HG03135 (cell line): ENCODE data around the gene ANGEL1.

Experiments used
- ATAC-seq: cut with Tn5 transposase; IDR thresholded peaks from one replicate; pipeline ENCODE4 v1.9.1; 2021; ENCODE audit warnings: mild to moderate bottlenecking, moderate library complexity; ENCODE audit not compliant: unreplicated experiment

ANGEL1 gene, protein sequence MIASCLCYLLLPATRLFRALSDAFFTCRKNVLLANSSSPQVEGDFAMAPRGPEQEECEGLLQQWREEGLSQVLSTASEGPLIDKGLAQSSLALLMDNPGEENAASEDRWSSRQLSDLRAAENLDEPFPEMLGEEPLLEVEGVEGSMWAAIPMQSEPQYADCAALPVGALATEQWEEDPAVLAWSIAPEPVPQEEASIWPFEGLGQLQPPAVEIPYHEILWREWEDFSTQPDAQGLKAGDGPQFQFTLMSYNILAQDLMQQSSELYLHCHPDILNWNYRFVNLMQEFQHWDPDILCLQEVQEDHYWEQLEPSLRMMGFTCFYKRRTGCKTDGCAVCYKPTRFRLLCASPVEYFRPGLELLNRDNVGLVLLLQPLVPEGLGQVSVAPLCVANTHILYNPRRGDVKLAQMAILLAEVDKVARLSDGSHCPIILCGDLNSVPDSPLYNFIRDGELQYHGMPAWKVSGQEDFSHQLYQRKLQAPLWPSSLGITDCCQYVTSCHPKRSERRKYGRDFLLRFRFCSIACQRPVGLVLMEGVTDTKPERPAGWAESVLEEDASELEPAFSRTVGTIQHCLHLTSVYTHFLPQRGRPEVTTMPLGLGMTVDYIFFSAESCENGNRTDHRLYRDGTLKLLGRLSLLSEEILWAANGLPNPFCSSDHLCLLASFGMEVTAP

DNA sequence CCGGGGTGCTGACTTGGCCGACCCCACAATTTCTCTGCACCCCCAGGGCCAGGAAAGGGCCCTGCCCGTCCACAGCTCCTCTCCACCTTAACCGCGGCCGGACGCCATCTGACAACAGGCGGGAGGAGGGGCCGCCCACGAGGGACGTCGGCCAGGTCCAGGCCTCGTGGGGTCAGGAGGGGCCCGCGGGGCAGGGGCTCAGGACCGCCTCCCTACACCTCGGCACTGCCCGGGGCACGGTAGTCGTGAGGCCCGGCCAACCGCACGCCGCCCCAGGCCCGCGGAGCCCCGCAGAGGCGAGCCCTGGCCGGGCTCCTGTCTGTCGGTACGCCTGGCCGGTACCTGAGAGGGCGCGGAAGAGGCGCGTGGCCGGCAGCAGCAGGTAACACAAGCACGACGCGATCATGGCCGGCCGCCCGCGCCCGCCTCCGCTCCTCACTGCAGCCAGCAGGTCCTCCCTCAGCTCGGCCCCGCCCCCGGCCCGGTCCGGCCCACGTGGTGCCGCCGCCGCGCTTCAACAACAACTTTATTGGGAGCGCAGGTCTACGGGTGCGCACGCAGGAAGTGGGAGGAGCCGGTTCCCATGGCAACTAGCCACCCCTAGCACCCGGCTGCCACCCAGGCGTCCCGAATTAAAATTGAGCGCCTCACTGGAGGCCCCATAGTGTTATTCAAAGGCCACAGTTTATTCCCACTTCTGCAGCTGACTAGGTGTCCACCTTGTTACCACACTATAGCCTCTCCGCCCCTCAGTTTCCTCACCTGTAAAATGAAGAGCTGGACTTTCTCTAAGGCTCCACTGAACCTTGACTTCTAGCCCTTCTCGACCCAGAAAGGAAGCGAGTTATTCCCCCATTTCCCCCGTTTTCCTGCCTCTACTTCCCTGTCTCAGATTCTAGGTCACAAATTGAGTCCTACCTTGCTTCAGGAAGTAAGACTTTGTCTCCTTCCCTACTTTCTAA, at the start of gene ANGEL1:
Gene ANGEL1, minus strand, starts transcription at position 461 of the 962 bp plus-strand sequence. Its CDS starts 55 bp downstream, at position 406.
- peak; percentile 84 for ATAC-seq

- ATAC-seq = no peak
Measured at GRCh38 chr14:76861574-76862255, 49.0 kb upstream of the ANGEL1 start.

- no peak for ATAC-seq
Measured at GRCh38 chr14:76856769-76857168, 44.1 kb upstream of the ANGEL1 start.

- no peak for ATAC-seq
Measured at GRCh38 chr14:76855066-76855465, 42.4 kb upstream of the ANGEL1 start.

- no peak for ATAC-seq
Measured at GRCh38 chr14:76848879-76849278, 36.2 kb upstream of the ANGEL1 start.

DNA sequence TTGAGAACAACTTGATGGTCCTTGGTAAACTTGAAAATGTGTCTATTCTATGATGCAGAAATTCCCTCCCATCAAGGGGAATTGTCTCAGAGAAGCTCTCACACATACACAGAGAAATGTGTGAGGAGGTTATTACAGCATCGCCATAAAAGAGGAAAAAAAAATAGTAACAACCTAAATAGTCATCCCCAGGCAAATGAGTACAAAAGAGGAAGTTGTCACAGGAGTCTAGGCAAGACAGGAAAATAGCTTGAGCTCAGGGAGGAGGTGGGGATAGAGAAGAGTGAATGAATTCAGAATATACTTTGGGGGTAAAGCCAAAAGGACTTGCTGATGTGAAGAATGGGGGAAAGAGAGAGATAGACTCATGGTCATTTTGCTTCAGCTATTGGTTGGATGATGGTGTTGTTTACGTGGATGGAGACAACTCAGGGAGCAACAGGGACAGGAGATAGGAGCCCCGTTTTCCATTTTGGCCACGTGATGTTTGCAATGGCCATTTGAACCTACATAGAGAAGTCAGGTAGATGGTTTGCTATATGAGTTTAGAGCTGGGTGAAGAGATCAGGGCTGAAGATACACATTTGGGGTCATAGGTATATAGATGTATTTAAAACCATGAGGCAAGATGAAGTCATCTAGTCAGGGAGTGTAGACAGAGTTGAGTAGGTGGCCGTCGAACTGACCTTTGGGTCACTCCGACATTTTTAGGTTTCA, 33.8 kb upstream of the ANGEL1 start:
- ATAC-seq = no peak

GRCh38 chr14:76844223-76844622, 31.5 kb upstream of the ANGEL1 start:
- ATAC-seq = no peak

DNA sequence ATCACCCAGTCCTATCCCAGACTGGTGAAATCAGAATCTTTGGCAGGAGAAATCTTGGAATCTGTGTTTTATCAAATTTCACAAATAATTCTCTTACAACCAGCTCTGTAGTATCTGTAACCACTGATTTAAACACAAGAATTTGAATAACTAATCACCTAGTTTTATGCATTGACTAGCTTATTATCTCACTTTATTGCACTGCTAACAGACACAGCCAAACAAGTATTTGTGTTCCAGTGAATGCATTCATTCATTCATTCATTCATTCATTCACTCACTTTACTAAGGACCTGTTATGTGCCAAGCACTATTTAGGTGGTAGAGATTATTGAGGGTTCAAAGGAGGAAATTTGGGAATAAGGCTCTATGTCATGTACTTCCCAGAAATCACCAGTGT, 29.7 kb upstream of the ANGEL1 start:
- no peak for ATAC-seq

GRCh38 chr14:76837524-76837923, 24.8 kb upstream of the ANGEL1 start:
- no peak for ATAC-seq

DNA sequence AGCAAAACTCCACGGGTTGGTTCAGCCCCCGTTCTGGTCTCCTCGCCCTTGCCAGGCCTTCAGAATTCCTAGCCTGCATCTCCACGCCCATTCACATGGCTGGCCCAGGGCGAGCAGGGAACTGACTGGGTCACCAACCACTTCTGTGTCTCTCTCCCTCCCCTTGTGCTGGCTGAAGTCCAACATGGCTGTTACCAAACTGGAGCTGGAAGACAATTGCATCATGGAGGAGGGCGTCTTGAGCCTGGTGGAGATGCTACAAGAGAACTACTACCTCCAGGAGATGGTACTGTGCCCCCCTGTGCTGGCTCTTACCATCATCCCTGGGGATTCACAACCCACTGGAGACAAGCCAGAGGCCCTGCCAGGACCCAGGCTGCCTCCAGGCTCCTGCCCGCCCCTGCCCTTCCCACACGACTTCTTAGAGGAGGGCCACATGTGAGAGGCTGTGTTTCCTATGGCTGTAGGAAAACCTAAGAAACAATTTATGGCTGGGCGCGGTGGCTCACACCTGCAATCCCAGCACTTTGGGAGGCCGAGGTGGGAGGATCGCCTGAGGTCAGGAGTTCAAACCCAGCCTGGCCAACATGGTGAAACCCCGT, 23.4 kb upstream of the ANGEL1 start:
- ATAC-seq = no peak

- no peak for ATAC-seq
Measured at GRCh38 chr14:76834241-76834661, 21.6 kb upstream of the ANGEL1 start.

- ATAC-seq = no peak
Measured at GRCh38 chr14:76833011-76833410, 20.3 kb upstream of the ANGEL1 start.

DNA sequence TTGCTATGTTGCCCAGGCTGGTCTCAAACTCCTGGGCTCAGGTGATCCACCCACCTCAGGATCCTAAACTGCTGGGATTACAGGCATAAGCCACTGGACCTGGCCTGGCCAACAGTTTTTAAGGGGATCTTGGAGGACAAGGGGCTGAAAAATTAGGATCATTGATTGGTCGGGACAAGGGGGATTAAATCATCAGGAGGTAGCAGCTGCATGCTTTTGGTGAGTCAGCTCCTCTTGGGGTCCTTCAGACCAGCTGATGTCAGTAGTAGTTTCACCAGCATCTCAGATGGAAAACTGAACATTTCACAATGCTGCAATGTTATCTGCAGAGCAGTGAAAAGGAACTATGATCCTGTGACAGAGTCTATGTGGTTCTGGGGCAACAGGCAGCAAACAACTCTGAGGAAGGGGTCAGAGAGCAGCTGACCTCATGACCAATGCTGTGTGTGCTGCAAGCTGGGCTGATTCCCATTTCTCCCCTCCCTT, 19.9 kb upstream of the ANGEL1 start:
- ATAC-seq = no peak

- no peak for ATAC-seq
Measured at GRCh38 chr14:76830556-76830955, 17.9 kb upstream of the ANGEL1 start.

GRCh38 chr14:76829650-76830421, 17.2 kb upstream of the ANGEL1 start:
- no peak for ATAC-seq

- no peak for ATAC-seq
Measured at GRCh38 chr14:76829013-76829365, 16.3 kb upstream of the ANGEL1 start.

- no peak for ATAC-seq
Measured at GRCh38 chr14:76828339-76829012, 15.8 kb upstream of the ANGEL1 start.

- ATAC-seq = no peak
Measured at GRCh38 chr14:76827696-76828296, 15.1 kb upstream of the ANGEL1 start.
